Stimulated activated naive CD8-positive, alpha-beta T cell treated with anti-CD3 and anti-CD28 coated beads, Interleukin-15, Interleukin-2, amounts not matched to agents 100 U/mL and 50 U/mL, for 24 hours (primary cell): ENCODE measurements around the gene MLLT10.

Experiments
- ATAC-seq: fragments of 150-1000 bp; cut with Tn5 transposase; one replicate; pipeline ENCODE4 v1.10.0; 2021
- DNase-seq: peaks from one replicate; pipeline ENCODE4 v3.0.0; 2021

MLLT10 gene

GRCh38 chr10:21517134-21518031 lies 16.6 kb upstream of the MLLT10 start:
- DNase-seq = peak; percentile 42
- peak; percentile 51 for ATAC-seq

GRCh38 chr10:21518149-21518640 lies 15.8 kb upstream of the MLLT10 start:
- ATAC-seq = peak; percentile 50

GRCh38 chr10:21518641-21519396 lies 15.2 kb upstream of the MLLT10 start:
- no peak for ATAC-seq
- no peak for DNase-seq

More at GRCh38 chr10:21518149-21518640, 15.8 kb upstream of the MLLT10 start:
- DNase-seq = no peak

DNA sequence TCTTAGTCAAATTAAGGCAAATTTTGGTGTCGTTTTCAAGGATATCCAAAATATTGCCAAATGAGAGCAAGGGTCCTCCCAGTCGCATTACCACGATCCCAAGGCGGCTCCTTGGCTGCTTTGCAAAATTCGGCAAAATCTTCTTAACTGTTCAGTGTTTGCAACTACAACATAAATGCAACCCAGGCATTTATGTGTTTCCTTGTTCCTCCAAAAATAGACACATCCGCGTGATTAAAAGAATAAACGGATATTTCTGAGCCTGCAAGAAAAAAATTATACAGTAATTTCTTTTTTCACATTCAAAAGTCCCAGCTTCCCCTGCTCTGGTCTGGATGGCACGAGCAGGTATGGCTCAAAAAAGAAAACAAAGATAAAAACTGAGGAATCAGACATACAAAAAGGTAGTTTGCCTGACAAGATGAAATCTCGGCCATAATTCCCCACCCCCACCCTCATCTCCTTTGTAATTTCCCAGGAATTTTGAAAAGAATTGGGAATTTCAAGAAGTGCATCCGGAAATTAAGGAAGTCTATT lies 14.6 kb upstream of the MLLT10 start:
- ATAC-seq (no peak), DNase-seq (no peak)

DNA sequence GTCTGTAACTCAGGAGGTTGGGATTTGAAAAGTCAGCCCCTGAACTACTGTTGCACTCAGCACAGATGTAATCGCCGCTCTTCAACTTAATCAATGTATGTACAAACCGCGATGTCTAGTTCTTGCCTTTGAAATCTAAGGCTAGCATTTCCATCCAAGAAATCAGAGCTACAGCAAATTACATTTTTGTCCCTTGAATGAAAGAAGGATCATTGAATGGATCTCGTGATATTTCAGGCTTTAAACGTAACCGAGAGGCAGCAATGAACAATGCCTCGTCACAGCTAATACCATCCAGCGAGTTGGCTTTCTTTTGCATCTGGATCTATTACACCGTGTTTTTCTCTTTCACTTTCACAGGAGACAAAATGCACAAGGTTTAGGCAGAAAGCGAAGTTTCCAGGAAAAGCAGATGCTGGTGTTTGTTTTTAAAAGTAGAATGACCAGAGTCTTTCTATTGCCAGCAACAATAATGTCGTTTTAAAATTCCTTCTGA lies 14.0 kb upstream of the MLLT10 start:
- DNase-seq = no peak
- no peak for ATAC-seq

DNA sequence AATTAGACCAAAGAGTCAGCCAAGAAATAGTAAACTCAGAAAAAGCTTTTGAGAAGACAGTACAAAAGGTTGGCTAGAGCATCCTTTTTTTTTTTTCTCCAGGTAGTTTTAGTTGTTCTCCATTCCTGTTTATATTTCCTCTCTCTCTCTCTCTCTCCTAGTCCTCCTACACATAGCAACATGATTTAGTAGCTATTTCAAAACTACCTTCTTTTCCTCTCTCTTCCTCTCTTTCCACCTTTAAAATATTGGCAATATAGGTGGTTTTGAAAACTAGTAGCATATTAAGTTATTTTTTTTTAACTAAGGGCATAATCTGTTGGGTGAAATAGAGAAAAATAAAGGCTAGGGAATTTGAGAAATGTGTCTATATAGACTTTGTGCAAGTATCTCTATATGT lies 13.5 kb upstream of the MLLT10 start:
- ATAC-seq = no peak

GRCh38 chr10:21520949-21521348 lies 13.1 kb upstream of the MLLT10 start:
- DNase-seq (no peak), ATAC-seq (no peak)

More for the DNA sequence above, 13.5 kb upstream of the MLLT10 start:
- no peak for DNase-seq

DNA sequence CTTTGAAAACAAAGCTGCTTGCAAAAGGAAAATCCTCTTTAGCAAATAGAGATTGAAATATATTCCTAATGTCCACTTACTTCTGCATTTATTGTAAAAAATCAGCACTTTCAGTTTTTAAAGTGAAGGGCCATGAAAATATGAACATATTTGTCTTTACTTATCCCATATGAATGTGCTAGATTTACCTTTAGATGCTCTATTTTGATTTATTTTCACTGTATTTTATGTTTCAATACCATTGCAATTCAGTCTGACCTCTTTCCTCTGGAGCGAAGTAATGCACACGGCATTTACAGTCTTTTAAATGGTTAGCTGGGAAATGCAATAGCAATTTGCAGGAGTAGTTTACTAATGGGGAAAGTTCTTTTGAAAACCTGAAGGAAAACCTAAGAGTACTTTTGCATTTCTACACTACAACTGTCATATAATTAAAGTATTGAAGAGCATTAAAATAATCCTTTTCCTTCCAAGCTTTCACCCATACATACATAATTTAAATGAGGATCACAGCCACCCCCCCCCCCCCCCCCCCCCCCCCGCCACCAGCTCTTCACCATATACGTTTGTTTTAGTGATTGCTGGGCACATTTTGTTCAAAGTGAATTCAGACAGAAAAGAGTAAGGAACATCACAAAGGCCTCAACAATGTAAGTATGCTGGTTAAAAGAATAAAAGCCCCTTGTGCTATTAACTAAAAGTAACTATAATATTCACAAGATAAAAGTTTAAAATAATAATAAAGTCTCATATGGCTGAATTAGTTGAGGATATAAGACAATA lies 12.1 kb upstream of the MLLT10 start:
- ATAC-seq = no peak
- no peak for DNase-seq

GRCh38 chr10:21522631-21523406 lies 11.2 kb upstream of the MLLT10 start:
- no peak for DNase-seq
- ATAC-seq = no peak

GRCh38 chr10:21523557-21524008 lies 10.4 kb upstream of the MLLT10 start:
- no peak for DNase-seq
- no peak for ATAC-seq

DNA sequence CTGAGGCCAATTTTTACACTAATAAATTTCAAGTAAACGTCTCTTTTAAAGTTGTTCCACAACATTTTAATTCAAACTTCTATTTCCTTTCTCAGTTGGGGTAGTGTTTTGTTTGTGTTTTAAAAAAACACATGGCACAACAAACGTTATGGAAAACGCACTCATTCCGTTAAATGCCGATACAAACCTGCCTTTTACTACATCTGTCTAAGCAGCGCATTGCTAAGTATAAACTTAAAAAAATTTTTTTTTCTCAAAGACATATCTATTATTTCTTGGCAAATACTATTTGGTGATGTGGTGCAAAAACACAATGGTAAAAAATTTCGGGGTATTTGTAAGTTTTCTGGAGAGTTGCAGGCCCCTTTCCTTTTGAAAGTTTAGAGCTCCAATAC lies 9.9 kb upstream of the MLLT10 start:
- no peak for ATAC-seq
- no peak for DNase-seq

DNA sequence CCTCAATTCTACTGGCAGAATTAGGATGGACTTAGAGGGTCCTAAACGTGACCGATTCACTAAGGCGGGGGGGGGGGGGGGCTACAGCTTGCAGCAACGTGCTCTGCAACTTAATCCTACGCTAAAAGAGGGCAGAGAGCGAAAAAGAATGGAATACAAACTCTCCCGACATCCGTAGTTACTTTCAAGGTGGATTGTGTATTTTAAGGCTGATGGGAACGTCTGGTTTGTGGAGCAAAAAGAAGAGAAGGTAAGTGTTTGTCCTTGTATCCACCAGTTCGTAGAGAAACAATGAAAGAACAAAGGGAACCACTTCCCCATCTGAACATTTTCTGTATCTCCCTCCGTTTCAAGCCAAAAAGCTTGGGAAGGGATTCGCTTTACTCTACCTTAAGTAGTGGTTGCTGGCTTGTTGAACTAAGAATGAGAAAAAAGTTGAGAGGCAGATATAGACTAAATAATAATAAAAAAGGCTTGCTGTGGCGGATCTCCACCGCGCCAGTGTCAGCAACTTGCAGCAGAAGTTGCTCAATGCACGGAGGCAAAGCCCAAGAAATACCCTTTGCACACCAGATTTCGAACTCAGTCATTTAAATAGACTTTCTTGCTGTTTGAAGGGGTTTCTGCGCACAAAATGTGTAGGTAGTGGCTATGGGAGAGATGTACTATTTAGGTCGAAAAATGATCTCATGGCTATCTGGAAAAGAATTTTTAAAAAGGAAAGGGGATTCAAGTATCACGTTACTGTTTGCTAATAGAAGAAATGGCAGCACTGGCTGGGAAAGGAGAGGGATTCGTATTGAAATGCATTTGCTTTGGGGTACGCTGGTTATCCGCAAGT lies 9.3 kb upstream of the MLLT10 start:
- ATAC-seq = no peak

GRCh38 chr10:21525367-21526187 lies 8.5 kb upstream of the MLLT10 start, which contains the start of gene SKIDA1:
Gene SKIDA1, minus strand, starts transcription at chr10:21525682. Its CDS starts 7,860 bp downstream, at chr10:21517822.
- ATAC-seq = peak; percentile 76
- DNase-seq = peak; percentile 71

More for the DNA sequence above, 9.3 kb upstream of the MLLT10 start:
- no peak for DNase-seq

- ATAC-seq (peak; percentile 64), DNase-seq (peak; percentile 67)
These were observed 7.7 kb upstream of the MLLT10 start for GRCh38 chr10:21526188-21526859.

- DNase-seq = peak; percentile 62
- ATAC-seq = peak; percentile 38
These were observed 7.0 kb upstream of the MLLT10 start for GRCh38 chr10:21526860-21527597.

- DNase-seq = no peak
- no peak for ATAC-seq
These were observed 6.3 kb upstream of the MLLT10 start for GRCh38 chr10:21527598-21528235.
